Umbilical cord (tissue), 2 donors: ENCODE data around the gene AFAP1. TPM values are rescaled to one million over a fixed set of nuclear protein-coding genes. Genes with fewer than 3 reads are reported as not detected.
A peak's percentile ranks its signal among the peaks of the same experiment; 100 is the strongest.

Source experiments
- DNase-seq: peaks from one replicate; pipeline ENCODE4 v3.0.0-alpha.2; 2015; ENCODE audit warnings: low spot score
- total RNA-seq: library from RNA; depleted of rRNA; stranded (reverse); fragments of >200 nt; gene quantifications from one replicate; pipeline ENCODE4 v1.2.3, GENCODE V29; 2014; ENCODE audit warnings: low replicate concordance; ENCODE audit not compliant: insufficient read depth

The AFAP1 gene
- total RNA-seq, 1 donor from 2014 or later, result 59.5 TPM

DNA sequence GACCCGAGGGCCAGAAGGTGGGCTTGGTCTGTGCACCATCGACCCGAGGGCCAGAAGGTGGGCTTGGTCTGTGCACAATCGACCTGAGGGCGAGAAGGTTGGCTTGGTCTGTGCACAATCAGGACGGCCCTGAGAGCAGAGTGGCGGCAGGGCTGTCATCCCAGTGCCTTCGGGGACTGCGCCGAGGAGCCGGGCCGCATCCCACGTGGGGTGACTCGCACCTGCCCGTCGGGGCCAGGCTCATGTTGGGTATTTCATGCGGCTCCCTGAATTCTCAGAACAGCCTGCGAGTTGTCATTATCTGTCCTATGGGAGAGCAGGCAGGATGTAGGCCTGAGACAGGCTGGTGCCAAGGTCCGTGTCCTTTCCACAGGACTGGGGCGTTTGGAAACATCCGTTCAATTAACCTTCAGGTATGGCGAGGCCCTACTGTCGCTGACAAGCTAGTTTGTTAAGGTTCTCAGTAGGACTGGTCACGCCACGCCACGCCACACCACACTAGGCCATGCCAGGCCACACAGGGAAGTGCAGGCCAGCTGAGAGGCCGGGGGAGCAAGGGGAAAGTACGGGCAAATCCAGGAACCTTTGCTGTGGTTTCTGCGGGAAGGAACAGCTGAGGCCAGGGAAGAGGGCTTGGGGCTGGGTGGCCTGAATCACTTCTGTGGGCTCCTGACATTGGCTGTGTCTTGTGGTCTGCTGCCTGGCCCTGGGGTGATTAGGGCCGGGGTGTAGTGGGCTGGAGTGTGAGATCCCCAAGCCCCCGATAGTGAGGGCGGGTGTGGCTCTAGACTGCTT, 182.9 kb downstream of the AFAP1 start:
- DNase-seq, result no peak

DNA sequence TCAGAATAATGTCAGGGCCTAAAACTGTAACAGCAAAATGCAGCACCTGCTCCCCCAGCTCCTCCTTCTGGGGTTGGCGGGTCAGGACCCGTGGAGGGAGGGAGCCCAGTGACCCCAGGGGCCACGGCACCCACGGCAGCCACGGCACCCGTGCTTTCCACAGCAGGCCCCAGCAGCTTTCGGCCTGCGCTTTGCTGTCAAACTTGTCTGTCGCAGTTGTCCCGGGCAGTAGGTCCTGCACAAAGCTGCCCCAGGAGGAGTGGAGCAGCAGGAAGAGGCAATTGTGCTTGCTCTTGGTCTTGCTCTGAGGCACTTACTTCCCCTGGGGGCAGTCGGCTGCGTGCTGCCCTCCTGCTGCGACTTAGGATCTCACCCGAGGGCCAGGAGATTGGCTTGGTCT, 183.6 kb downstream of the AFAP1 start:
- DNase-seq, result no peak

DNA sequence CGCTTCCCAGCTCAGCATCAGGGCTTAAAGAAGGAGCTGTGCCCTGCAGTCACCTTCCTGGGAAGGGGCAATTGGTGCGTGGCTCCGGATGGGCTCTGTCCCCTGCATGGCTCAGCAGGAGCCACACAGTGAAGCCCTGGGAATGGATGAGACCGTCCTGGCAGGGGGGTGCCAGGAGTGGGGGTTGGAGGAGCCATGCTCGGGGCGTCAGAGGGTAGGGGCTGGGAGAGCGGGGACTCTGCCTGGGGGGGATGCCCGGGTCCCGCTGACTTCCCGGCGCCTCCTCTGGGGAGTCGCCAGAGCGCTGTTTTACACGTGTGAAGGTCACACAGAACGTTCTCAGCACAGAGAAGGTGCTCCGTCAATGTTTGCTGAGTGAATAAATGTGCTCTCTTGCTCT, 184.1 kb downstream of the AFAP1 start:
- DNase-seq, result no peak

DNA sequence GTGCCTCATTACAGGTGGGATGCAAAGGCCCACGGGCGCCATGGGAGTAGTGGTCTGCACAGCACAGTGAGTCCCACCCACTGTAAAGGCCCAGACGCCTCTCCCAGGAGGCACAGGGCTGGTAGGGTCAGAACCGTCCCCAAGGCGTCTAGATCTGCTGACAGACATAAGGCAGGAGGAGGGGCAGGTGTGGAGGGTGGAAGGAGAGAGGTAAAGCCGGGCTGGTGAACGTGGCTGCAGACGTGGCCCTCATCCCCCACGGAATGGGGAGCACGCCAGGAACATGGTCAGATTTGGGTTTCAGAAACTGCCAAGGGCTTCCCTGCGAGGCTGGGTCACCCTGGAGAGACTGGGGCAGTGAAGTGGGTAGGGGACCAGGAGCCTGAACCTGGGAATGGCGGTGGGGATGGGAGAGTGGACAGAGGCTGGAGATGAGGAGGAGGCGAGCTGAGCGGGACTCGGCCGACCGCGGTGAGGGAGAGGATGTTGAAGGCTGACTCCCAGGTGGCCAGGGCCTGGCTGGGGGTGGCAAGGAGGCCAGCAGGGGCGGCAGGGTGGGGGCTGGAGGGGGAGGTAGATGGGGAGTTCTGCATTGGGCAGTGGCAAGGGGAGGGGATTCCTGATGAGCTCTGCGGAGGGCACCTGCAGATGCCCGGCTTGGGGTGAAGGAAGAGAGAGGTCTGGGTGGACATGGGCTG, 184.9 kb downstream of the AFAP1 start:
- no peak for DNase-seq

DNA sequence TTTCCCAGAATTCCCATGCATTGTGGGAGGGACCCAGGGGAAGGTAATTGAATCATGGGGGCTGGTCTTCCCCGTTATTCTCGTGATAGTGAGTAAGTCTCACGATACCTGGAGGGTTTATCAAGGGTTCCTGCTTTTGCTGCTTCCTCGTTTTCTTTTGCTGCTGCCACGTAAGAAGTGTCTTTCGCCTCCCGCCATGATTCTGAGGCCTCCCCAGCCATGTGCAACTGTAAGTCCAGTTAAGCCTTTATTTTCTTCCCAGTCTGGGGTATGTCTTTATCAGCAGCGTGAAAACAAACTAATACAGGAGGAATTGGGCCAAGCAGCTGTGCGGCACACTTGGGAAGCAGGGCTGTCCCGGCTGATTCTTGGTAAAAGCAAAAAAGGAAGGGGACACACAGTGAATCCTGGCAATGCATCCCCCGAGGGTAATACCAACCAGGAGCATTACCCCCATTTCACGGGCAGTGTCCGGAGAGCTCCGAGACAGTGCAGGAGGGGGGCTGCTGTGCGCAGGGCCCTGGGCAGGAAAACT, 185.7 kb downstream of the AFAP1 start:
- DNase-seq, result no peak

DNA sequence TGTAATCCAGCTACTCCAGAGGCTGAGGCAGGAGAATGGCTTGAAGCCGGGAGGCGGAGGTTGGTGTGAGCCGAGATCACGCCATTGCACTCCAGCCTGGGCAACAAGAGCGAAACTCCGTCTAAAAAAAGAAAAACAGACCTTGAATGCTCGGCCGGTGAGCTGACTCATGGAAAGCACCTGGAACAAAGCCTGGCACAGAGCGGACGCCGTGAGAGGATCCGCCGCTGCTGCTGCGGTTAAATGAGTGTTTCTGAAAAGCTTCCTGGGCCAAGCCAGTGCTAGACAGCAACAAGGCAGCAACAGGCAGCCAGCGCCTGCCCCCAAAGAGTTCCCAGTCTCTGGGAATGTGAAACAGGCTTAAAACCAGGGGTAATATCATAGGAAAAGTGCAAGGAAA, 186.4 kb downstream of the AFAP1 start:
- DNase-seq, result no peak

DNA sequence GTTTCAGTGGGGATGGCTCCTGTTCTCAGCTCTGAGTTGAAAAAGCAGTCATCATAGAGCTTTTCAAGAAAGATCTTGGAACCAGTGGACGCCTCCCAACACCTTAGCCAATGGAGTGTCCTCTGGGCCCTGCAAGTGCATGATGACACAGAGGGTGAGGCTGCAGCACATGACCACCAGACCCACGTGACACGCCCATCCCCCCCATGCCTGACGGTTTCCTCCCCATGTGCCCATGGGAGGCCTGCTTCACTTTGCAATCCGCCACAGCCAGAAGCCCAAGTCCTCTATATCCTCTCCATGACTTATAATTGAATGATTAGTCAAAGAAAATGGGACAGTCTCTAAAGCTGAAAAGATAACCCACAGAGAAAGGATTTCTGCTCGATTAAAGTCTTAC, 187.0 kb downstream of the AFAP1 start:
- no peak for DNase-seq

DNA sequence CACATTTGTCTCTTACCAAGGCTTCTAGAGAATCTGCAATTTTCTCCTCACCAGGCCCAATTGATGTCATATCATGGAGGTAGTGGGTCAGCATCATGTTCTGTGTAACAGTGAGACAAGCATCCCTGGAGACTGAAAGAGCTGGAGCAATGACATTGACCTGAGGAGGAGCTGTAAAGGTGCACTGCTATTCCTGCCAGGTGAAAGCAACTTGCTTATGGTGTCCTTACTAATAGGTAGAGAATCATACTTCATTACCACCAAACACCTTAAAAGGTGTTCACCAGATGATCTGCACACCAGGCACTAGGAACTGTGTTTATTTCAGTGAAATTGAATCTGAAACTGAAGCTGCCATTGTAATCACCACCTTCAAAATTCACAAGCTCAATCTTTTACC, 188.7 kb downstream of the AFAP1 start:
- no peak for DNase-seq

DNA sequence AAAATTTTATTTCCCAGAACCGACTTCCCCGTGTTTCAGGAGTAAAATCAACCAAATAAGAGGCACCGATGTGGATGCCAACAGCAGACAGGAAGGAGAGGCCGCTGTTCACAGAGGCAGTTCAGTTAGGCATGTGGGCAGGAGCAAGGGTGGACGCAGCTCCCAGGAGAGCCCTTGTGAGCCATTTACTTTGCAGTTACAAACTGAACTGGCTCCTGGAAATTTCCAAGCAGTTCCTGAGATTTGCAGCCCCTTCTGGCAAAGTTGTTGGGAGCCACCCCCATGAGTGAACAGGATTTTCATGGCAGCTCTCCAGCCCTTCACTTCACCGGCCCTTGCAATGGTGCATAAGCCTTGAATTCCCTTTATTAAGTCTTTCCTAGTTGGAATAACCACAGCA, 189.1 kb downstream of the AFAP1 start:
- DNase-seq, result peak; percentile 21

DNA sequence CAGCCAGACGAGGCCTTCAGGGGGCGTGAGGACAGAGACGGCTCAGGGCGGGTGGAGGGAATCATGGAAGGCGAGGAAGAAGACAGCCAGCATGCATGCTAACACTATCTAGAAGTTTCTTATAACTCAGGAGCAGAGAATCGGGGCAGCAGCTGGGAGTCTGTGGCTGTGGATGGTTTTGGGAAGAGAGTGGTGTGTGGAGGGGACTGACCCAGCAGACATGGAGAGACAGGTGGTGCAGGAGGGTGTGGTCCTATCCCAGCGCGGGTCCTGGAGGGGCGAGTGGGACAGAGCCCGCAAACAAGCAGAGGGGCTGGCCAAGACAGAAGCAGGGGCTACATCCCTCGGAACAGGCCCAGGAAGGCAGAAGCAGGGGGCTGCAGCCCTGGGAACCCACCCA, 192.1 kb downstream of the AFAP1 start:
- DNase-seq, result no peak

DNA sequence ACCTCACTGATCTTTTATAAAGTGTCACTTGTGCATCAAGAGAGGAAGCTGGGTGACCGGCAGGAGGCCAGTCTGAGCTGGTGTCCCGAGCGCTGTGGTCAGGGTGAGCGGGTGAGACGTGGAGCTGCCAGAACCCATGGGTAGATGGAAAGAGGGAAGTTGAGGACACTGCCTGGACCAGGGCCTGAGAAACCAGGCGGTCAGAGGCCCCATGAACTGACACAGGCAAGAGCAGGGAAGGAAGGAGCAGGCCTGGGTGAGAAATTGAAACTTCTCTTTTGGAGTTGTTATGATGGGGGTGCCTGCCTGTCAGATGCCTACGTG, 192.6 kb downstream of the AFAP1 start:
- no peak for DNase-seq

DNA sequence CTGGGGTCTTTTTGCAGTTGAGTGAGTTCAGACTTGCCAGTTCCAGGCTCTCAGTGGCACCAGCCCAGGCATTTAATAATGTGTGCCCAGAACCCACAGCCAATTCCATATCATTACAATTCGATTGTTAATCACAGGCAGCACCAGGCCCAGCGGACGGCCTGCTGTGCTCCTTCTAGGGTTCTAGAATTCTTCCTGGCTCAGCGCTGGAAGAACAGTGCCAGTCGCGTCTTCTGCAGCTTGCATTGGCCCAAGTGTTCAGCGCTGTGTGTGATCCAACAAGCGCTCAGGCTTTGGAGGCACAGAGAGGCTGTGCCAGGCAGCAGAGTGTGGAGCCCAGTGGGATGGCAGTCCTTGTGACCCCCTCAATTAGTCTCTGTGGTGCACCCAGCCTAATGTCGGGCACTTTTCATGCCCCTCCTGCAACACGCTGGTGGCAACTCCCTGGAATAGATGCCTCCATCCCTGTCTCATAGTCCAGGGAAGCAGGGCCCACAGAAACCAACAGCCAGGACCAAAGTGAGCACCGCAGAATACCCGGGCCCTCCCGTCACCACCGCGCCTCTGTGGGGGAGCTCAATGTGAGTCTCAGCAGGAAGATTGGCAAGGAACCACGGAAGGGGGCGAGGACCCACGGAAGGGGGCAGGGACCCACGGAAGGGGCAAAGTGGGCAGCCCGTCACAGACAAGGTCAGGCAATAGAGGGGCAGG, 193.2 kb downstream of the AFAP1 start:
- DNase-seq, result no peak

DNA sequence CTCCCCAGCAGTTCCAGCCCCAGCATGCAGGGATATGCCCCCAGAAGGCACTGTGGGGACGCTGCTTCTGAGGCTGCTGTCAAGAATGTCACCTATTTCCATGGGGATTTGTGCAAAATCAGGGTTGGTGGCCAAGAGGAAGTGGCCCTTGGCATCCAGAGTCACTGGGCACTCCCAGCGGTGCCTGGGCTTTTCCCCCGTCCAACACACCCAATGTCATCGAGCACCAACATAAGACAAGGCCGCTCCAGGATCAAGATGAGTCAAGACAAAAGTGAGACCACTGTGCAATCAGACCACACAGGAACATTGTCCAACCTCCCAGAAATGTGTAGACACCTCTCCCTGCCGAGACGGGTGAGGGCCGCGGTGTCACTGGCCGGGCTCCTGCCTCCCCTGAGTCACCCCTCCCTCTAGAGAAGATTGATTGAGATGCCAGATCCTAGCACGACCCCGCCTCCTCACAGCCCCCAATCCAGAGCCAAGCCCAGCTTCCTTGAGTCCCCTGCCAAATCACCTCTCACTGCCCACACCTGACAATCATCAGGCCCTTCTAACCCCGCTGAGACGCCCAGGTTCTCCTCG, 194.3 kb downstream of the AFAP1 start:
- DNase-seq, result no peak

DNA sequence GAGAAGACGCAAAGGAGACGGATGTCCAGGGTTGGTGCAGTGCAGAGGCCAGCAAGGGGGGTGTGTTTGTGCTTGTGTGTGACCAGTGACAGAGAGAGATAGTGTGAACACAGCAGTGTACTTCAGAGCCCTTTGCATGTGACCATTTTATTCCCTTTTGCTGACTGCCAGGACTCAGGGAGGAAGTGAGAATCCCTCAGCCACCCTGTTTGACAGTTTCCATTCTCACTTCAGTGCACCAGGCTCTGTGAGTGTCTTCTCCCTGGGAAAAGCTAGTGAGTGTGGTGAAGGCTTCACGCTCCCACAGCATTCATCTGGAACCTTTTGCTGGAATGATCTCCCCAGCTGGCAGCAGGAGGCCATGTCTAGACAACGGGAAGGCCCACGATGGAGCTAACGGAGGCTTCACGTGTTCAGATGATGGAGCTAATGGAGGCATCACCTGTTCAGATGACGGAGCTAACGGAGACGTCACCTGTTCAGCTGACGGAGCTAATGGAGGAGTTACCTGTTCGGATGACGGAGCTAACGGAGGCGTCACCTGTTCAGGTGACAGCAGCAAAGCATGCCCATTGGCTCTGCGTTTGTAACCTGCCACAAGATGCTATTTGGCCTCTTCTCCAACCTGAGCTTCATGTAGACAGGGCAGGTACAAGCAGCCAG, 195.4 kb downstream of the AFAP1 start:
- DNase-seq, result peak; percentile 25

DNA sequence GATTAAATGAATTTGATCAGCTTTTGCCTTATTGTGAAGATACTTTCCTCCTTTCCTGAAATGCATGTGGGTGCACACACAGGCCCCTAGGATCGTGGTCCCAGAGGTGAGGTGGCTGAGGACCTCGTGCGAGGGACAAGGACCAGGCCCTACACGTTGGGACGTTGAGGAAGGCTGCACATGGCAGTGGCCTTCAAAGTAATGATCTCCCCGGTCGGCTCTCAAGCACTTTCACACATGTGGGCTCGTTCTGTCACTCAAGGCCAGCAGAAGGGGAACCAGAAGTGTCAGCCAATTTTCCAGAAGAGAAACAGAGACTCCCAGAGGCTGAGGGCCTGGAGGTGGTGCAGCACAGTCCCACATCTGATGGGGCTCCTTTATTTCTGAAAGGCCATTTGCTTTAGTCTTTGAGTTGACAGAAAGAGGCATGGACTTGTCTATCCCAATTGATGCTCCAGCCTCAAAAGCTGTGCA, 196.8 kb downstream of the AFAP1 start:
- no peak for DNase-seq

DNA sequence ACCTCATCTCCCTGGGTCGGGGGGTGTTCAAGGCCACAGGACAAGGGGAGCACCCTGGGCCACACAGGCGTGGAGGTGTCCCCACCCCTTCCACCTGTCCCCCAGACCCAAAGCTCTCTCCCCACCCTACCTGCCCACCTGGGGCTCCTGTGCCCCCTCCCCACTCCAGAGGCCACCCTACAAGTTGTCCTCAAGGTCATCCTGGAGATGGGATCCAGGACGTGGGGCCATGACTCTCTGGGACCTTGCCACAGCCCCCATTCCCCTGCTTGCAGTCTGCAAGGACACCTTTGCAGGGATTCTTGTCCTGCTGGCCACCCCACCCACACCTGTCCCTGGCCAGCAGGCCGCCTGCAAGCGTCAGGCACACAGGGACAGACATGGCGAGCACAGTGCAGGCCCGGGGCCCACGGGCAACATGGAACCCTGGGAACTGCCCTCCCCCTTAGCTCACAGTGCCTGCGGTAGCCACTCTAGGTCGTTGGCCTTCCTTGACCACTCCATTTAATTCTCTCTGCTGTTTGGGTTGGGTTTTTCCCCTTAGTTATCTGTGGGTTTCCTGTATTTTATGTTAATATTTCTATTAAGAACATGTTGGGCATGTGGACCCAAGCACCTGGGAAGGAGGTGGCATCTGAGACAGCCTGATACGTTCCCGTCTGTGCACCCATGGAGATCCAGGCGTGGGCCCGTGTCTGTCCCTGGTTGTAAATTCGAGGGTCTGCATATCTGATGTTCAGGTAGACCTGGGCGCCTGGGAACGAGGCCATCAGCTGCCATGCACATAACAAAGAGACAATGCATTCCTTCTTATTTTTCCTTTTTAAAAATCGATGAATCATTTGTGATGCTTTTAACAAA, 197.5 kb downstream of the AFAP1 start:
- no peak for DNase-seq

DNA sequence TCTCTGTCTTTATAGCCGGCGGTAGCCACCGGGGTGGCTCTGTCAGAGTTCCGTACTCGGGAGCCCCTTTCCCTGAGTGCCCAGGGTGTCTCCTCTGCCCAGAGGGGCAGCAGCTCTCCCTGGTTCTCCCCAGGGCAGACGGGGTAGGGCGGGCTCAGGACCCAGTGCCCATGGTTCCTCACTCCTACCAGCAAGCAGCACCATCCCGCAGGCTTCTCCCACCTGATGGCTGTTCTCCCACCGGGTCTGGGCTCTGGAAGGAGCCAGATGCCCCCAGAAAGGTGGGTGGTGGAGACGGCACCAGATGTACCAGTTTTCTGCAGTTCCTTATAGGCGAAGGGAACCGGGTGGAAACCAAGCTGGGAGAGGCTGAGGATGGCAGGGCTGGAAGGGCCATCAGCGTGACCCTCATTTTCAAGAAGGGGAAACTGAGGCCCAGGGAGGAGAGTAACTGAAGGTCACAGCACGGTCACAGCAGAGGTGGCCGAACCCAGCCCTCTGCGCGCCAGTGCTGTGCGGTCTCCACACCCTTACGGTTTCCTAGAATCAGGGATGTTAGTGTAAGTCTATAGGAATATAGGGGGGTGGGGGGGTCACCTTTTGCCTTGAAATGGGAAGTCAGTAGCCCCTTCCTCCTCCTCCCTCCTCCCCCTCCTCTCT, 198.7 kb downstream of the AFAP1 start:
- DNase-seq, result no peak

DNA sequence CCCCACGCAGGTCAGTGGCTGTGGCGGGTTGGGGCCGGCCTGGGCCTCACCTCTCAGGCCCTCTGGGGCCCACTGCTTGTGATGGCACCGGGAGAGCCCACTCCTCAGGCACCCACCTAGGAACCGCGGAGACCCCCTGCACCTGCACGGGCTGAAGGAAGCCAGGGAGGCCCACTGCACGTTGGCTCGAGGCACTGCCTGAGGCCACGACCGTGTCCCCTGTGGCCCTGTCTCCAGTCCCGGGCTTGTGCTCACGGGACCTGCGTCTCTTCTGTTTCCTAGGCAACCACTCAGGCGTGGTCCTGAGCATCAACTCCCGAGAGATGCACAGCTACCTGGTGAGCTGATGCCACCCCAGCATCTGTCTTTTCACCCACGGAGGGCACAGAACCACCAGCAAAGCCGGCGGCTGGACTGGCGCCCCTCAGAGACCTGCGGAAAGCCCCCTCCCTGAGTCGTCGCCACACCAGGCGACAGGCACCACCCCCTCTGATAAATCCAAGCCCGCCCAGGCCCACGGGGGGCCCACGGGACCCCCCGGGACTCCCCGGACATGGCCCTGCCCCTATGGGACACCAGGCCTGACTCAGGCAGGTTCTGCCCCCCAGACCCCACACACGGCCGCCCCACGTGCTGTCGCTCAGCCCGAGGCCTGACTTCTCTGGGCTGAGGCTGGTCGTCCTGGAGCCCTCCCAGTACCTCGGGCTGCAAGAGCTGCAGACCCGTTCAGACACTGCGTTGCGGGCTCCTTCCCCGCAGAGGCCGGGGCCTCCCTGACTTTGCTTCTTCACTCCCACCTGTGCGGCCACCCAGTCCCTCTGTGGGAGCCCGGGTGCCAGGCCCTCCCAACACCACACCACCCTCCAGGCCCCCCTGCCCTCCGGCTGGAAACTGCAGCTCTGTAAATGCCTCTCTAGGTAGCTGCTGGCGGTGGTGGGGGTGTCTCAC, 199.5 kb downstream of the AFAP1 start:
- no peak for DNase-seq
